AG04450 (cell line): ENCODE results near the gene GAST. TPM values are rescaled to one million over a fixed set of nuclear protein-coding genes. Genes with fewer than 3 reads are reported as not detected.

Source experiments
- CTCF ChIA-PET: fragments of 300-600, 350-600 bp; formaldehyde crosslinking; extraction: SDS; loops from one replicate; lab custom pipeline; 2022; ENCODE audit warnings: antibody characterized with exemption, inconsistent platforms; lab: Charles Lee
- POLR2A ChIA-PET: fragments of 350-600 bp; formaldehyde crosslinking; extraction: SDS; loops from one replicate; lab custom pipeline; 2021; ENCODE audit warnings: antibody characterized with exemption, inconsistent platforms; lab: Yijun Ruan, JAX
- DNase-seq: peaks from one replicate; pipeline ENCODE4 v3.0.0-alpha.2; 2011; ENCODE audit warnings: low read depth, low spot score
- H3K27ac ChIP-seq: one replicate; pipeline ENCODE4 v1.5.1; 2012; ENCODE audit warnings: low read depth, low read length, control low read depth
- H3K27me3 ChIP-seq: one replicate; pipeline ENCODE4 v1.6.0; 2012; ENCODE audit warnings: low read length; ENCODE audit not compliant: control insufficient read depth, insufficient read depth
- H3K4me3 ChIP-seq: 2 replicates; pipeline ENCODE4 v1.5.1; 2011; ENCODE audit warnings: mild to moderate bottlenecking, low read depth, low read length, control low read depth
- H3K9me3 ChIP-seq: 2 replicates; pipeline ENCODE4 v1.5.1; 2012; ENCODE audit warnings: low read length; ENCODE audit not compliant: control insufficient read depth, insufficient read depth
- CTCF ChIP-seq: IDR thresholded peaks from 2 replicates; pipeline ENCODE4 v1.5.1; 2011; ENCODE audit warnings: low read depth, low read length, control low read depth, inconsistent platforms
- polyA plus RNA-seq: library from polyadenylated mRNA; depleted of rRNA; stranded (reverse); fragments of >200 nt; gene quantifications from 2 replicates; pipeline ENCODE4 v1.2.3, GENCODE V29; 2011

Gene GAST
- polyA plus RNA-seq, 1 experiment, result not detected

GRCh38 chr17:41688641-41689496 lies 23.3 kb upstream of the GAST start, which contains the start of gene EIF1:
Gene EIF1, plus strand, starts transcription at chr17:41688885. Its CDS starts 154 bp downstream, at chr17:41689039.
- peaks cover 3% of the 10 kb centered on the region for H3K9me3 ChIP-seq
- no peak for TF ChIP-seq CTCF
- POLR2A ChIA-PET, result interaction anchor here (0.5 to 2.2 kb wide), 65 partner anchors 8 to 1708 kb away, joined by 3 to 64 read pairs (median 3); partner anchors contain the start of genes ACLY, DNAJC7, HAP1 and JUP
- H3K27me3 ChIP-seq, result peaks cover 4% of the 10 kb centered on the region
- CTCF ChIA-PET, result interaction anchor here (0.6 to 2.2 kb wide), 10 partner anchors 10 to 1330 kb away, joined by 3 to 7 read pairs (median 4); no protein-coding TSS in a partner anchor
- H3K27ac ChIP-seq, result peak within 1 kb of the TSS; percentile 100
- peak within 1 kb of the TSS; percentile 99 for H3K4me3 ChIP-seq
- peak; percentile 99 for DNase-seq

- ChIA-PET POLR2A (interaction anchor here (0.5 to 2.2 kb wide), 26 partner anchors 10 to 1272 kb away, joined by 3 to 64 read pairs (median 4); partner anchors contain the start of genes ACLY, DNAJC7, HAP1 and JUP), CTCF (interaction anchor here (0.6 to 2.2 kb wide), 9 partner anchors 16 to 1329 kb away, joined by 3 to 7 read pairs (median 4); no protein-coding TSS in a partner anchor)
- DNase-seq, result no peak
Measured at GRCh38 chr17:41689497-41690299, 22.4 kb upstream of the GAST start.

GRCh38 chr17:41690497-41690896 lies 21.6 kb upstream of the GAST start:
- DNase-seq, result no peak
- no peak overlapping the region for H3K27ac ChIP-seq
- H3K9me3 ChIP-seq, result peaks cover 3% of the 10 kb centered on the region
- POLR2A ChIA-PET, result interaction anchor here (0.8 kb wide), 1 partner anchor 96 kb away, joined by 3 read pairs; the partner anchor contains the start of gene JUP
- H3K27me3 ChIP-seq, result no peaks in the 10 kb centered on the region
- CTCF ChIA-PET, result interaction anchor here (0.5 to 2.2 kb wide), 7 partner anchors 15 to 1491 kb away, joined by 3 to 7 read pairs (median 4); no protein-coding TSS in a partner anchor
- H3K4me3 ChIP-seq, result peak overlapping the region; percentile 99
- TF ChIP-seq CTCF, result no peak

More at GRCh38 chr17:41689497-41690299, 22.4 kb upstream of the GAST start:
- H3K9me3 ChIP-seq, result peaks cover 3% of the 10 kb centered on the region
- peak; percentile 71 for TF ChIP-seq CTCF
- H3K27me3 ChIP-seq, result no peaks in the 10 kb centered on the region
- peak overlapping the region; percentile 100 for H3K27ac ChIP-seq
- H3K4me3 ChIP-seq, result peak overlapping the region; percentile 99

- no peak for TF ChIP-seq CTCF
- CTCF ChIA-PET, result interaction anchor here (0.5 to 2.2 kb wide), 5 partner anchors 24 to 1492 kb away, joined by 3 to 7 read pairs (median 4); no protein-coding TSS in a partner anchor
- POLR2A ChIA-PET, result interaction anchor here (0.8 kb wide), 1 partner anchor 96 kb away, joined by 3 read pairs; the partner anchor contains the start of gene JUP
- Histone ChIP-seq H3K27me3 (no peaks in the 10 kb centered on the region), H3K27ac (peak overlapping the region; percentile 62), H3K9me3 (peaks cover 3% of the 10 kb centered on the region), H3K4me3 (peak overlapping the region; percentile 99)
- no peak for DNase-seq
Measured at GRCh38 chr17:41691031-41691777, 20.9 kb upstream of the GAST start.
